ENCODE measurements around the gene STAC.

- TF ChIP-seq CTCF (IDR thresholded peaks at IDR 0.05 in 4 of 5, conservative IDR thresholded peaks at IDR 0.05 in 1 of 5) (no peak), POLR2A (IDR thresholded peaks at IDR 0.05) (no peak)
These were observed 116.7 kb downstream of the STAC start for GRCh38 chr3:36496684-36497633.

Measured in gastrocnemius medialis (tissue), 4 donors.